Left colon (tissue), 2 donors: Measurements from ENCODE around the gene CYYR1. TPM values are rescaled to one million over a fixed set of nuclear protein-coding genes. Genes with fewer than 3 reads are reported as not detected.

Source experiments
- ATAC-seq: fragments of 200-7000 bp; cut with Tn5 transposase; one replicate; pipeline ENCODE4 v1.9.1; 2020; ENCODE audit warnings: mild to moderate bottlenecking, moderate library complexity
- DNase-seq, 2 donors: peaks; one replicate each; pipeline ENCODE4 v3.0.0-alpha.2; 2020
- intact Hi-C, 2 donors: fragments of 100-400 bp; cut with DNase I in 1 of 2; cut with micrococcal nuclease in 1 of 2; formaldehyde crosslinking; loops; one replicate each; pipeline versions ENCODE4 v1.11.2 to v1.14.0; 2022; cut with DNase I, micrococcal nuclease
- total RNA-seq, 2 donors: library from RNA; stranded (reverse); fragmentation: NEBNext Ultra II Directional; extraction: Animal tissue kit (Norgen Biotek cat#: 25700); gene quantifications; one replicate each; pipeline ENCODE4 v1.2.1, GENCODE V29; 2021
- donor health status: DM: no; HTN: no; CAD: no.
- donor health status: DM: yes; HTN: yes; CAD: no.

The CYYR1 gene
- total RNA-seq, 2 donors from 2014 or later, result 3.0 to 4.4 TPM

GRCh38 chr21:26448751-26449150, 124.3 kb downstream of the CYYR1 start:
- intact Hi-C loops, result no loop called here
- DNase-seq (no peak), ATAC-seq (no peak)

DNA sequence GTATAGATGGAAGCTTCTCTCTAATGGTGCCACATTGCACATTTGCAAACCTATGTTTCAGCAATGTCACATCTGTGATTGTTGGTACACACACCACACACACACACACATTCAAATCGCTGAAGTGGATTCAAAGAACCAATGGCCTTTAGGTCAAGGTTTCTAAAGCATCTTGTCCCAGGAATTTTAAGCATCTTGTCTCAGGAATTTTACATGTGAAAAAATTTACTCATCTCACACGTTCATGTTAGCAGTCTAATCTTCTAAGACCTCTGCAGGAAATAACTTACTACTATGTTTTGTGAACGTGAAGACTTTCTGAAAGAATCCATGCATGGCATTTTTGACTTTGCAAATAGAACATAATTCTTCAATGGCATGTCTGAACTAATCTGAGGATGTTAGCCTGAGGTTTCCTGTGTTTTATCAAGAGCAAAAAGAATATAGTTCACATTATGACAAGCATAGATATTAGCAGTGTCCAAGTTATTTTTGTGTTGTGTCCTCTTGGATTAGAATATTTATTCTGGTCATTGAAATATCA, 125.1 kb downstream of the CYYR1 start:
- no peak for ATAC-seq
- intact Hi-C loops, result no loop called here
- DNase-seq, result no peak

GRCh38 chr21:26445440-26445839, 127.6 kb downstream of the CYYR1 start:
- DNase-seq, result no peak
- intact Hi-C loops, result no loop called here
- ATAC-seq, result no peak

- intact Hi-C loops, result no loop called here
- no peak for DNase-seq
Observed at GRCh38 chr21:26444646-26445045, 128.4 kb downstream of the CYYR1 start.

GRCh38 chr21:26443867-26444266, 129.2 kb downstream of the CYYR1 start:
- ATAC-seq (no peak), DNase-seq (no peak)
- intact Hi-C loops, result no loop called here

More at GRCh38 chr21:26444646-26445045, 128.4 kb downstream of the CYYR1 start:
- no peak for ATAC-seq

GRCh38 chr21:26443291-26443690, 129.8 kb downstream of the CYYR1 start:
- ATAC-seq (no peak), DNase-seq (no peak)
- intact Hi-C loops, result no loop called here

- intact Hi-C loops, result no loop called here
- ATAC-seq (no peak), DNase-seq (no peak)
Observed at GRCh38 chr21:26441149-26441548, 131.9 kb downstream of the CYYR1 start.

- ATAC-seq, result no peak
- intact Hi-C loops, result no loop called here
- no peak for DNase-seq
Observed at GRCh38 chr21:26438976-26439375, 134.1 kb downstream of the CYYR1 start.

GRCh38 chr21:26437326-26438009, 135.6 kb downstream of the CYYR1 start:
- DNase-seq (no peak), ATAC-seq (no peak)
- intact Hi-C loops, result no loop called here

GRCh38 chr21:26433386-26433785, 139.7 kb downstream of the CYYR1 start:
- DNase-seq, result no peak

DNA sequence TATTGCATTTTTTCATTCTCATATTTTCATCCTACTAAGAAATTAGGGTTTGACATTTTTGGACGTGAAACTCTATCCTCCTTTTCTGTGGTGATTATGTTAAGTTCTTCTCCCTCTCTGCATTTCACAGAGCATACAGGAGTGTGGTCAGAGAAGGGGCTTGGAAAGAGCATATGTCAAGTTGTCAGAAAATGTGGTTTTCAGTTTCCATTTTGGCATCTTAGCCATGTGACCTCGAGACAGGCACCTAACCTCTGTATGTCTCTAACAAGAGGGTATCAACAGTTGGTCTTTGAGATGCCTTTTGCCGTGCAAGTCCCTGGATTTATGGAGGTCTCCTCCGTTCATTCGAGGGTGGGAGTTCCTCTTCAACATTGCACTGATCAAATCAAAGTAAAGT, 140.7 kb downstream of the CYYR1 start:
- no peak for ATAC-seq
- DNase-seq, result no peak
- intact Hi-C loops, result no loop called here

More at GRCh38 chr21:26433386-26433785, 139.7 kb downstream of the CYYR1 start:
- no peak for ATAC-seq
- intact Hi-C loops, result no loop called here

GRCh38 chr21:26425576-26425975, 147.5 kb downstream of the CYYR1 start:
- no peak for DNase-seq
- no peak for ATAC-seq
- intact Hi-C loops, result no loop called here

DNA sequence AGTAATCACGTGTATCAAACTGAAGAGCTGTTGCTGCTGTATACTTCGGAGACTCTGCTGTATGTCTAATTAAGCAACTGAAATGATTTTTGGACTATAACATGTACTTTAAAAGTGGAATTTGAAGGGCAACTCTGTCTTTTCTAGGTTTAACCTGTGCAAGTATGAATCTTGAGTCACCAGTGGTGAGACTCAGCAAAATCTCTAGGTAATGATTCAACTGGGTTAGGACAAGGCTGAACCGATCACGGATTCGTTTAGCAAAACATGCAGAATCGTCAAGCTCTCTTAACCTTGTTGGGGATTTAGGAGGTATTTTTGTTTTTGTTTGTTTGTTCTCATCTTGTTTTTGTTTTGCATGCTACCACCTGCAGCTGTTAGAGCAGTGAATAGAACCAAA, 149.6 kb downstream of the CYYR1 start:
- intact Hi-C loops, result no loop called here
- ATAC-seq (no peak), DNase-seq (no peak)

DNA sequence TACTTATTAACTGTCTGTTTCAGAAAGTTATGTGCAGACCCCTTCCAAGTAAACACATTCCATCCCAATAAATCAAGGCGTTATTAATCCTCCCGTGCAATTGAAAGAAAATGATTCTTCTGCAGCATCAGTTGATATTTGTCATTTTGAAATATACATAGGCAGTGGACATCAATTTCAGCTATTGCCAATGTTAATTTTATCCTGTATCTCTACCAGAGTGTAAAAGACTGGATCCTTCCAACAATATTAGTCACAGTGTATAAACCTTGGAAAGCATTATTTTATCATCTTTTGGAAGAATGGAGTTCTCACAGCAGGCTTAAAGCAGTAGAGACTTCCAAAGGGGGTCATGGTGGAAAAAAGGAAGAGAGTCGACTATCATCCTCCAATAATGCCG, 150.4 kb downstream of the CYYR1 start:
- DNase-seq (no peak), ATAC-seq (no peak)
- intact Hi-C loops, result no loop called here

DNA sequence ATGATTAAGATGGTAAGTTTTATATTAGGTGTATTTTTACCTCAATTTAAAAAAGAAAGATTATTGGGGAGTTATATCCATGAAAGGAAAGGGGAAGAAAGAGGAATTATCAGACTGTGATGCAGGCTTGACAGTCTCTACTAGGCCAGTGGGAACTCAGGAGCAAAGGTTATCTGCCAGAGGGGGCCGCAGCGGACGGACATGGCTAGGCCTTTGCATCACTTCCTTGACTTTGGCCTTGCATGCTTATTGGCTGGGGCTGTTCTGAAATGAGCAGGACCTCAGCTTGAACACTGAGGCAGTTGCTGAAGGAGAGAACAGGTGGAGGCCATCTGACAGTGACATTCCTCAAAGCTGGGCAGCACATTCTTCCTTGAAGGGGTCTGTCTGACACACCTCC, 150.9 kb downstream of the CYYR1 start:
- ATAC-seq, result no peak
- intact Hi-C loops, result no loop called here
- no peak for DNase-seq

DNA sequence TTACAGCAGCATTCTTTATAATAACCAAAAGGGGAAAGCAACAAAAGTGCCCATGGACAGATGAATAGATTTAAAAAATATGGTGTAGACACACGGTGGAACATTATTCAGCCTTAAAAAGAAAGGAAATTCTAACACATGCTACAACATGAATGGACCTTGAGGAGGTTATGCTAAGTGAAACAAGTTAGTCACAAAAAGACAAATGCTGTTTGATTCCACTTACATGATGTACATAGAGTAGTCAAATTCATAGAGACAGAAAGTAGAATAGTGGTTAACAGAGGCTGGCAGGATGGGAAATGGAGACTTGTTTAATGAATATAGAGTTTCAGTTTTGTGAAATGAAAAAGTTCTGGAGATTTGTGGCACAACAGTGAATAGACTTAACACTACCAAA, 151.4 kb downstream of the CYYR1 start:
- DNase-seq, result no peak
- ATAC-seq, result no peak

More for the DNA sequence above, 151.4 kb downstream of the CYYR1 start:
- intact Hi-C loops, result no loop called here
